Tibial nerve (tissue), 4 donors: Measurements from ENCODE around the gene AKR1A1. TPM values are rescaled to one million over a fixed set of nuclear protein-coding genes. Genes with fewer than 3 reads are reported as not detected.

Experiments
- DNase-seq, 2 donors: peaks; one replicate each; pipeline ENCODE4 v3.0.0-alpha.2; 2019; ENCODE audit warnings: low spot score in 2 of 2
- H3K27ac ChIP-seq, 4 donors: fragments of 200-600 bp; sonication (generic) in 3 of 4; one replicate each; pipeline ENCODE4 v1.5.1; 2017 to 2019; ENCODE audit warnings: mild to moderate bottlenecking in 1 of 4
- H3K27me3 ChIP-seq, 2 donors: fragments of 200-600 bp; sonication (generic) in 1 of 2; one replicate each; pipeline versions ENCODE4 v1.5.1 to v1.6.0; 2017 to 2019
- H3K36me3 ChIP-seq, 3 donors: fragments of 200-600 bp; sonication (generic); one replicate each; pipeline ENCODE4 v1.5.1; 2018 to 2019
- H3K4me1 ChIP-seq, 4 donors: fragments of 200-600 bp; sonication (generic) in 3 of 4; one replicate each; pipeline ENCODE4 v1.5.1; 2017 to 2019
- H3K4me3 ChIP-seq, 4 donors: fragments of 200-600 bp; sonication (generic) in 3 of 4; one replicate each; pipeline ENCODE4 v1.5.1; 2017 to 2019; ENCODE audit warnings: mild to moderate bottlenecking in 1 of 4, moderate library complexity in 1 of 4
- H3K9me3 ChIP-seq, 4 donors: fragments of 200-600 bp; sonication (generic) in 3 of 4; one replicate each; pipeline ENCODE4 v1.5.1; 2017 to 2019
- EP300 ChIP-seq, 2 donors: sonication (generic); formaldehyde crosslinking; IDR thresholded peaks; one replicate each; pipeline ENCODE4 v1.6.1; 2017; ENCODE audit warnings: antibody characterized with exemption in 2 of 2, mild to moderate bottlenecking in 1 of 2
- POLR2A ChIP-seq, 2 donors: fragments of 450-650 bp; IDR thresholded peaks; one replicate each; pipeline ENCODE4 v1.6.1; 2017; ENCODE audit warnings: antibody characterized with exemption in 2 of 2, mild to moderate bottlenecking in 2 of 2, moderate library complexity in 2 of 2
- WGBS, 2 donors: methylation state at CpG; one replicate each; pipeline ENCODE4 v1.1.5; 2018; 5-methylcytosine and 5-hydroxymethylcytosine counted together
- total RNA-seq, 4 donors: library from RNA; depleted of rRNA; stranded (reverse); fragments of >200 nt; gene quantifications; one replicate each; pipeline ENCODE4 v1.1.0, GENCODE V29; 2016
- TF ChIP-seq, protein P1 (sequence below), 5 experiments: fragments of 200-600 bp in 3 of 5; fragments of 450-650 bp in 2 of 5; sonication (generic) in 3 of 5; IDR thresholded peaks; one replicate each; pipeline ENCODE4 v1.5.1; 2016 to 2019; ENCODE audit warnings: antibody characterized with exemption in 5 of 5, mild to moderate bottlenecking in 3 of 5, moderate library complexity in 2 of 5

AKR1A1 gene
- total RNA-seq, 4 donors from 2014 or later, result 53.1 to 69.5 (median 63.5) TPM

DNA sequence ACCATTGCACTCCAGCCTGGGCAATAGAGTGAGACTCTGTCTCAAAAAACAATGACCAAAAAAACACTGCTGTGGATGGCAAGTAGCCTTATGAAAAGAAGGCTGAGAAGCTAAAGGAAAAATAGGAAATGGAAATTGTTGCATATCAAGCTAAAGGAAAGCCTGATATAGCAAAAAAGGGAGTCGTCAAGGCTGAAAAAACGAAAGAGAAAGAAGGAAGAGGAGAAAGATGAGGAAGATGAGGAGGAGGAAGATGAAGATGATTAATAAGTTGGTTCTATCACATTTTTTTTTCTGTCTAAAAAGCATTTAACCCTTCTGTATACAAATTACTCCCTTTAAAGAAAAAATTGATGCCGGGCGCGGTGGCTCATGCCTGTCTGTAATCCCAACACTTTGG lies 18.8 kb upstream of the AKR1A1 start:
- H3K27me3 ChIP-seq, result no peaks in the 10 kb centered on the region
- TF ChIP-seq, protein P1, sequence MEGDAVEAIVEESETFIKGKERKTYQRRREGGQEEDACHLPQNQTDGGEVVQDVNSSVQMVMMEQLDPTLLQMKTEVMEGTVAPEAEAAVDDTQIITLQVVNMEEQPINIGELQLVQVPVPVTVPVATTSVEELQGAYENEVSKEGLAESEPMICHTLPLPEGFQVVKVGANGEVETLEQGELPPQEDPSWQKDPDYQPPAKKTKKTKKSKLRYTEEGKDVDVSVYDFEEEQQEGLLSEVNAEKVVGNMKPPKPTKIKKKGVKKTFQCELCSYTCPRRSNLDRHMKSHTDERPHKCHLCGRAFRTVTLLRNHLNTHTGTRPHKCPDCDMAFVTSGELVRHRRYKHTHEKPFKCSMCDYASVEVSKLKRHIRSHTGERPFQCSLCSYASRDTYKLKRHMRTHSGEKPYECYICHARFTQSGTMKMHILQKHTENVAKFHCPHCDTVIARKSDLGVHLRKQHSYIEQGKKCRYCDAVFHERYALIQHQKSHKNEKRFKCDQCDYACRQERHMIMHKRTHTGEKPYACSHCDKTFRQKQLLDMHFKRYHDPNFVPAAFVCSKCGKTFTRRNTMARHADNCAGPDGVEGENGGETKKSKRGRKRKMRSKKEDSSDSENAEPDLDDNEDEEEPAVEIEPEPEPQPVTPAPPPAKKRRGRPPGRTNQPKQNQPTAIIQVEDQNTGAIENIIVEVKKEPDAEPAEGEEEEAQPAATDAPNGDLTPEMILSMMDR (IDR thresholded peaks at IDR 0.05), result no peak
- TF ChIP-seq POLR2A (IDR thresholded peaks at IDR 0.05) (no peak), EP300 (IDR thresholded peaks at IDR 0.05) (no peak)
- no peak for DNase-seq
- no peak overlapping the region for H3K4me3 ChIP-seq
- WGBS, 2 donors, result 84% methylated on average over 5 of the region's 5 CpGs
- H3K36me3 ChIP-seq, result no peaks in the 10 kb centered on the region
- no peaks in the 10 kb centered on the region for H3K9me3 ChIP-seq
- no peaks in the 10 kb centered on the region for H3K4me1 ChIP-seq
- H3K27ac ChIP-seq, result no peak overlapping the region

- TF ChIP-seq, protein P1 (IDR thresholded peaks at IDR 0.05), result no peak
- Histone ChIP-seq H3K9me3 (no peaks in the 10 kb centered on the region), H3K4me1 (no peaks in the 10 kb centered on the region), H3K36me3 (no peaks in the 10 kb centered on the region), H3K4me3 (no peak overlapping the region), H3K27ac (no peak overlapping the region), H3K27me3 (no peaks in the 10 kb centered on the region)
- WGBS, 2 donors, result 63 to 65% methylated on average over 6 of the region's 6 CpGs
- DNase-seq, result no peak
These were observed 14.4 kb upstream of the AKR1A1 start for GRCh38 chr1:45535988-45536766.

GRCh38 chr1:45536886-45537285 lies 13.7 kb upstream of the AKR1A1 start:
- Histone ChIP-seq H3K4me3 (no peak overlapping the region), H3K4me1 (no peaks in the 10 kb centered on the region), H3K36me3 (no peaks in the 10 kb centered on the region), H3K27me3 (no peaks in the 10 kb centered on the region), H3K27ac (no peak overlapping the region), H3K9me3 (no peaks in the 10 kb centered on the region)
- 58 to 59% methylated on average over 4 of the region's 4 CpGs for WGBS, 2 donors
- DNase-seq, result no peak
- no peak for TF ChIP-seq POLR2A (IDR thresholded peaks at IDR 0.05)
- TF ChIP-seq, protein P1 (IDR thresholded peaks at IDR 0.05), result no peak
- no peak for TF ChIP-seq EP300 (IDR thresholded peaks at IDR 0.05)

- TF ChIP-seq POLR2A (IDR thresholded peaks at IDR 0.05) (no peak), EP300 (IDR thresholded peaks at IDR 0.05) (no peak)
- TF ChIP-seq, protein P1 (IDR thresholded peaks at IDR 0.05), result no peak
- H3K4me3 ChIP-seq, result no peak overlapping the region
- WGBS, 2 donors, result 83 to 100% methylated on average over 1 of the region's 1 CpG
- peaks cover 0 to 7% (median 1%) of the 10 kb centered on the region in 4 donors for H3K4me1 ChIP-seq
- H3K36me3 ChIP-seq, result no peaks in the 10 kb centered on the region
- no peaks in the 10 kb centered on the region for H3K27me3 ChIP-seq
- no peak for DNase-seq
- no peak overlapping the region for H3K27ac ChIP-seq
- H3K9me3 ChIP-seq, result no peaks in the 10 kb centered on the region
These were observed 9.4 kb upstream of the AKR1A1 start for GRCh38 chr1:45541193-45541592.

GRCh38 chr1:45542591-45542990 lies 8.0 kb upstream of the AKR1A1 start:
- H3K4me3 ChIP-seq, result no peak overlapping the region
- H3K9me3 ChIP-seq, result no peaks in the 10 kb centered on the region
- 79 to 80% methylated on average over 3 to 4 of the region's 4 CpGs for WGBS, 2 donors
- TF ChIP-seq, protein P1 (IDR thresholded peaks at IDR 0.05), result no peak
- TF ChIP-seq POLR2A (IDR thresholded peaks at IDR 0.05) (no peak), EP300 (IDR thresholded peaks at IDR 0.05) (peak in 1 of 2 donors; percentile 33)
- peaks cover 0 to 7% (median 1%) of the 10 kb centered on the region in 4 donors for H3K4me1 ChIP-seq
- no peaks in the 10 kb centered on the region for H3K27me3 ChIP-seq
- H3K36me3 ChIP-seq, result no peaks in the 10 kb centered on the region
- peak in 1 of 2 donors; percentile 44 for DNase-seq
- H3K27ac ChIP-seq, result peak overlapping the region in 1 of 4 donors; percentile 30
